Cardiac septum (tissue), 1 donor: ENCODE measurements around the gene TMEM131L. TPM values are rescaled to one million over a fixed set of nuclear protein-coding genes. Genes with fewer than 3 reads are reported as not detected.
"Not testable (repeated sequence)": the region's sequence is repeated elsewhere in the genome, so short reads cannot be mapped to it uniquely, and the experiment has no call there.

Experiments used
- DNase-seq: peaks from one replicate; pipeline ENCODE4 v3.0.0-alpha.2; 2020; ENCODE audit warnings: low spot score
- intact Hi-C: fragments of 100-400 bp; cut with DNase I; formaldehyde crosslinking; loops from one replicate; pipeline ENCODE4 v1.14.0; 2022
- long read RNA-seq: library from polyadenylated mRNA; unstranded; transcript quantifications from one replicate; pipeline ENCODE4 v2.0.0, GENCODE V29; 2021
- total RNA-seq: library from RNA; stranded (reverse); fragmentation: NEBNext Ultra II Directional; extraction: Animal tissue kit (Norgen Biotek cat#: 25700); gene quantifications from one replicate; pipeline ENCODE4 v1.2.1, GENCODE V29; 2021
- donor health status: DM: no; HTN: no; CAD: no.

TMEM131L gene, protein sequence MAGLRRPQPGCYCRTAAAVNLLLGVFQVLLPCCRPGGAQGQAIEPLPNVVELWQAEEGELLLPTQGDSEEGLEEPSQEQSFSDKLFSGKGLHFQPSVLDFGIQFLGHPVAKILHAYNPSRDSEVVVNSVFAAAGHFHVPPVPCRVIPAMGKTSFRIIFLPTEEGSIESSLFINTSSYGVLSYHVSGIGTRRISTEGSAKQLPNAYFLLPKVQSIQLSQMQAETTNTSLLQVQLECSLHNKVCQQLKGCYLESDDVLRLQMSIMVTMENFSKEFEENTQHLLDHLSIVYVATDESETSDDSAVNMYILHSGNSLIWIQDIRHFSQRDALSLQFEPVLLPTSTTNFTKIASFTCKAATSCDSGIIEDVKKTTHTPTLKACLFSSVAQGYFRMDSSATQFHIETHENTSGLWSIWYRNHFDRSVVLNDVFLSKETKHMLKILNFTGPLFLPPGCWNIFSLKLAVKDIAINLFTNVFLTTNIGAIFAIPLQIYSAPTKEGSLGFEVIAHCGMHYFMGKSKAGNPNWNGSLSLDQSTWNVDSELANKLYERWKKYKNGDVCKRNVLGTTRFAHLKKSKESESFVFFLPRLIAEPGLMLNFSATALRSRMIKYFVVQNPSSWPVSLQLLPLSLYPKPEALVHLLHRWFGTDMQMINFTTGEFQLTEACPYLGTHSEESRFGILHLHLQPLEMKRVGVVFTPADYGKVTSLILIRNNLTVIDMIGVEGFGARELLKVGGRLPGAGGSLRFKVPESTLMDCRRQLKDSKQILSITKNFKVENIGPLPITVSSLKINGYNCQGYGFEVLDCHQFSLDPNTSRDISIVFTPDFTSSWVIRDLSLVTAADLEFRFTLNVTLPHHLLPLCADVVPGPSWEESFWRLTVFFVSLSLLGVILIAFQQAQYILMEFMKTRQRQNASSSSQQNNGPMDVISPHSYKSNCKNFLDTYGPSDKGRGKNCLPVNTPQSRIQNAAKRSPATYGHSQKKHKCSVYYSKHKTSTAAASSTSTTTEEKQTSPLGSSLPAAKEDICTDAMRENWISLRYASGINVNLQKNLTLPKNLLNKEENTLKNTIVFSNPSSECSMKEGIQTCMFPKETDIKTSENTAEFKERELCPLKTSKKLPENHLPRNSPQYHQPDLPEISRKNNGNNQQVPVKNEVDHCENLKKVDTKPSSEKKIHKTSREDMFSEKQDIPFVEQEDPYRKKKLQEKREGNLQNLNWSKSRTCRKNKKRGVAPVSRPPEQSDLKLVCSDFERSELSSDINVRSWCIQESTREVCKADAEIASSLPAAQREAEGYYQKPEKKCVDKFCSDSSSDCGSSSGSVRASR (N-terminal part only)
- 21.2 TPM for total RNA-seq
- long read RNA-seq, full-length matches to known transcripts = 6 of 31 reads
- long read RNA-seq, partial matches to known transcripts = 10 of 31 reads
- long read RNA-seq, other reads (novel, unspliced or antisense) = 15 of 31 reads

DNA sequence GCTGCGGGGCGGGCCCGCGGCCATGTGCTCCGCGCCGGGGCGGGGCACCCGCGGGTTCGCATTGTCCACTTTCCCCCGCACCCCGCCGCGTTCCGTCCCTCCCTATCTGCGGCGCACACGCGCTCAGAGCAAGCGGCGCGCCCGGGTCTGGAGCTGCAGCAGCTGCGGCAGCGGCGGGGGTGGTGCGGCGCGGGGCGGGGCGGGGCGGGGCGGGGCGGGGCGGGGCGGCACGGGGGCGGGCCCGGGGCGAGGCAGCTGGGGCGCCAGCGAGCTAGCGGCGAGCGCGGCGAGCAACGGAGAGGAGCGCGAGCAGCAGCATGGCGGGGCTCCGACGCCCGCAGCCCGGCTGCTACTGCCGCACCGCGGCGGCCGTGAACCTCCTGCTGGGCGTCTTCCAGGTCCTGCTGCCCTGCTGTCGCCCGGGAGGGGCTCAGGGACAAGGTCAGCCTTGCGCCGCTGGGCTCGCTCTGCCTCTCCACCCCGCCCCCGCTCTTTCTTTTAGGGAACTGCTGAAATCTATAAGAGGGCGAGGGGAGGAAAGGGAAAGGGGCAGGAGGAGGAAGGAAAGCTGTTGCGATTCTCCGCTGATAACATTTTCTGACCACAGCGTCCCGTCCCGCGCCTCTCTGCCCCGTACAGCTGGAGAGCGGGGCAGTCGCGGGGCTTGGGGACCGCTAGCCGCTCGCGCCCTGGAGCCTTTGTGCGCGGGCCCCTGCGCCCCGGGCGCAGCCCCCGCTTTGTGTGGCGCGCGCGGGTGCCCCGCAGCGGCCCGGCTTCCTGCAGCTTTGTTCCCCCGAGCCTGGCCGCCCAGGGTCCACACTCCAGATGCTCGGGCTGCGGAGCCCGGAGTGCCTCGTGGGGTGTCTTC is at the start of gene TMEM131L:
TSS of gene TMEM131L (plus strand) at position 280 of the 868 bp plus-strand sequence. CDS start at position 318, 38 bp downstream.
- peak; percentile 91 for DNase-seq
- intact Hi-C loops = loop anchor here (1.0 to 10.0 kb wide), 7 partner anchors 20 to 242 kb away; partner anchors contain the start of gene MND1

DNA sequence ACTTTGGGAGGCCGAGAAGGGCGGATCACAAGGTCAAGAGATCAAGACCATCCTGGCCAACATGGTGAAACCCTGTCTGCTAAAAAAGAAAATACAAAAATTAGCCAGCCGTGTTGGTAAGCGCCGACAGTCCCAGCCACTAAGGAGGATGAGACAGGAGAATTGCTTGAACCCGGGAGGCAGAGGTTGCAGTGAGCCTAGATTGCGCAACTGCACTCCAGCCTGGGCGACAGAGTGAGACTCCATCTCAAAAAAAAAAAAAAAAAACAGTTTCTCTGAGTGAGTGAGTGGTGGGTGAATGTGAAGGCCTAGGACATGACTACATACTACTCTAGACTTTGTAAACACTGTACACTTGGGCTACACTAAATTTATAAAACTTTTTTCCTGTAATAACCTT is 49.7 kb upstream of the TMEM131L start:
- DNase-seq, intact Hi-C loops: not testable (repeated sequence)

DNA sequence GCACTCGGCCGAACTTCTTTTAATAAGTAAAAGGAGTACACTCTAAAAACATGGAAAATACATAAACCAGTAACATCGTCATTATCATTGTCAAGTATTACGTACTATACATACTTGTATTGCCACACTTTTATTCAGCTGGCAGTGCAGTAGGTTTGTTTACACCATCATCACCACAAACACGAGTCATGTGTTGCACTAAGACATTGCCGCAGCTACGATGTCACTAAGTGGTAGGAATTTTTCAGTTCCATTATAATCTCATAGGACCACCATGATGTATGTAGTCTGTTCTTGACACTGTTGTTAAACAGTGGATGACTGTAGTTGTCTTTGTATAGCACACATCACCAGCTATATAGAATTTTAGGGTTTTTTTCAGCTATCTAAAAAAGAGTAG is 48.0 kb upstream of the TMEM131L start:
- no peak for DNase-seq
- intact Hi-C loops = no loop called here

DNA sequence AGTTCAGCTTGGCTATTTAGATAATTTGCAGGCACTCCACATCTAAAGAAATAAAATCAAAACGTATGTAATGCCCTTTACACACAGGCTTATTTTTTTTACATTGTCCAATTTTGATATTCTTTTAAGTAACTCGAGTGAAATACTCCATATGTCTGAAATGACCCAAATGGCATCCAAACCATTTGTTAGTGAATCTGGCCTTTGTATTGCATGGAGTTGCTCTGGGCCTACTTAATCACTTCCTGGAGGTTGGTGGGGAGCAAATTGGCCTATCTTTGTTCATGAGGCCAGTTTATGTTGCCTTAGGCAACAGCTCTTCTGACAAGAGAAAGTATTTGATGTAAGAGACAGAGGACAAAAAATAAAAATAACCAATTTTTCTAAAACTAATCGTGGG is 47.6 kb upstream of the TMEM131L start:
- no peak for DNase-seq
- intact Hi-C loops = no loop called here

DNA sequence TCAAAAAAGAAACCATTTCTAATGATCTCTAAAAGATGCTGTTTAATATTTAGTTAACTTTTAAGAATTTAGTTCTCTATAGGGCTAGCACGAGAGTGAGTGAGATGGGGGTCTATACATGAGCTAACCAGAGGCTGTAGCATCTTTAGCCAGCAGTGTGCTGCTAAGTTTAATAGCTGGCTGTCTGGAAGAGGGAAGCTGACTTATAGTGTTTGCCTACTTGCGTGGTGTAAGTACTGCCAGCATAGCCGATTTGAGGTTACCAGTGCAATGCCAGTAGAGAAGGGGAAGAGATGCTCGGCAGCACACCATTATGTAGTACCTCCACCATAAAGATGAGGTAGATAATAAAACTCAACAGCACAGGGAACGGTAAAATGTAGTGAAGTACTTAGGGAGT is 47.1 kb upstream of the TMEM131L start:
- intact Hi-C loops = no loop called here

DNA sequence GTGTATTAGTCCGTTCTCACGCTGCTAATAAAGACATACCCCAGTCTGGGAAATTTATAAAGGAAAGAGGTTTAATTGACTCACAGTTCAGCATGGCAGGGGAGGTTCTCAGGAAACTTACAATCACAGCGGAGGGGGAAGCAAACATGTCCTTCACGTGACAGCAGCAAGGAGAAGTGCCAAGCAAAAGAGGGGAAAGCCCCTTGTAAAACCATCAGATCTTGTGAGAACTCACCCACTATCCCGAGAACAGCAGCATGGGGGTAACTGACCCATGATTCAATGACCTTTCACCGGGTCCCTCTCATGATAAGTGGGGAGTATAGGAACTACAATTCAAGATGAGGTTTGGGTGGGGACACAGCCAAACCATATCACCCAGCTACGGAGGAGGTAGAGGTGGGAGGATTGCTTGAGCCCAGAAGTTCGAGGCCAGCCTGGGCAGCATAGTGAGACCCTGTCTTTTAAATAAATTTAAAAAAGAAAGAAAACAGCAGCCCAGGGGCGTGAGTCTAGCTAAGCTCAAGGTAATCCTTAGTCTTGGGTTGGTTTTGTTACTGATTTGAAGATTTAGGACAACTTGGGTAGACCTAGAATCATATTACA is 46.4 kb upstream of the TMEM131L start:
- no peak for DNase-seq
- intact Hi-C loops = no loop called here

More for the DNA sequence above, 47.1 kb upstream of the TMEM131L start:
- no peak for DNase-seq

DNA sequence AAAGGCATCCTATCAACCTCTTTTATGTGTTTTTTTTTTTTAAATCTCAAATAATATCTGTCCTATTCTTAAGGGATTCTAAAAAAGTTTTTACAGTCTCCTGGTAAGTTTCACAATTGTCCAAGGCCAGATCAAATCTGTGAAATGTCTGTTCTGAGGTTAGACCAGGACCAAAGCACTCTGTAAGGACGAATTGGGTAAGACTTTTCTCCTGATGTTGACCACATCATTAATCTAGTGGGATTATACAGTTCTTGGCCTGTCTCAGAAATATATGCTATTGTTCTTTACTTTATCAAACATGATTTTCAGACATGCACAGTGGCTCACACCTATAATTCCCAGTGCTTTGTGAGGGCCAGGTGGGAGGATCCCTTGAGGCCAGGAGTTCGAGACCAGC is 45.8 kb upstream of the TMEM131L start:
- DNase-seq = no peak
- intact Hi-C loops = no loop called here

DNA sequence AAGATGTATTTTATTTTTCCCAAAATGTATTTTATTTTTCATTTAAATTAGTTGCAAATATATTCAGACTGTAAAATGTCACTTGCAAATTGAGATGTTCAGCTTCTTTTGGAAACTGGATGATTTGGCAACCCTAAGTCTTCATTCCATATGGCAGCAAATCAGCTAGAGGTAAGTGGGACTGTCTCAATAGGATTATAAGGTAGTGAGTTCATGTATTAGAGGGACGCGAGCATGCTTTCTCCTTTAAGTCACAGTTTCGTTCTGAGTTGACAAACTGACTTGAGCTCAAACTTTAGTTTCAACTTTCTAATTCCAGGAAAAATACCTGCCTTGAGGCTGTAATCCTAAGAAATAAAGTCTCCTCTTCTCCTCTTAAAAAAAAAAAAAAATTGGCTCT is 44.2 kb upstream of the TMEM131L start:
- intact Hi-C loops = no loop called here
- DNase-seq = no peak

DNA sequence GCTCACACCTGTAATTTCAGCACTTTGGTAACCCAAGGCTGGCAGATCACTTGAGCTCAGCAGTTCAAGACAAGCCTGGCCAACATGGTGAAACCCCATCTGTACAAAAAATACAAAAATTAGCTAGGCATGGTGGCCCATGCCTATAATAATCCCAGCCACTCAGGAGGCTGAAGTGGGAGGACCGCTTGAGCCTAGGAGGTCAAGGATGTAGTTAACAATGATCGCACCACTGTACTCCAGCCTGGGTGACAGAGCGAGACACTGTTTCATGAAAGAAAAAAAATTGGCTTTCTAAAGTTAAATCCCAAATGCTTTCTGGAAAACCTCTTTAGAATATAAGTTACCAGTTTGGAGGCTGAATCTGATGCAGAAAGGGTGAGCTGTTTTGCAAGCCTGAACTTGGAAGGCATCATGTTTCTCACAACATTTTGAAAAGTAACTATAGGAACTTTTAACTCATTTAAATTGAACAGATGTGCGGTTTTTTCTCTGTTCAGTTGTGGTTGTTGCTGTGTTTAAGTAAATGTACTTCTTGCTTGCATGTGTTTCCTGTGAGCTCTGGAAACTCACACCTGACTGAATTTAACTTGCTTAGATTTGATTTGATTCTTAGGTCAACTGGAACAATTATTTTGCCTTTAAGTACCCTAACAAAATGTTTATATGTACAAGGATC is 39.8 kb upstream of the TMEM131L start:
- DNase-seq = no peak
- intact Hi-C loops = no loop called here

DNA sequence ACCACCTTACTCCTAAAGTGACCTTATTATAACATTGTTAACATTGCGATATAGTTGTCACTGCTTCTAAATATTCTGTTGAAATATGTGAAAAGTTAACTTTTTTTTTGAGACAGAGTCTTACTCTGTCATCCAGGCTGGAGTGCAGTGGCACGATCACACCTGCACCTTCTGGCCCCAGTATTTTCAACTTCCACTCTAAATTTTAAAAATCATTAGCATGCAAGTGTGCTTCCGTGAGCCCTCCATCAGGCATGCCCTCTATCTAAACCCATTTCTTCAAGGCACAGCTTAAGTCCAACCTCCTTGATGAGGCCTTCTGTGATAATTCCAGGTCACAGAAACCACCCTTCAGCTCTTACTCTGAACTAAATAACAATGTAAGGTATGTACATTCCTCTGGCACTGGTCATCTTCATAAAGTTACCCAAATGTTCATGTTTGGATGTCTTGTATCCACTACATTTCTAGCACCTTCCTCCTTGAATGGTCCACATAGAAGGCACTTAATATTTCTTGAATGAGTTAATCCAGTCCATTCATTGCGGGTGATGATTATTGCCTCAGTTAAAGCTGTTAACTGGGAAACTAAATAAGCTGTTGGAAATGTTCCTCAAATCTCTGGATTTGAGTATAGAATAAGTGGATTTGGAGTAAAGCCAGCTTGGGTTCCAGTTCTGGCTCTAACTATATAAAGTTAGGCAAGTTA is 38.6 kb upstream of the TMEM131L start:
- DNase-seq = no peak
- intact Hi-C loops = no loop called here

DNA sequence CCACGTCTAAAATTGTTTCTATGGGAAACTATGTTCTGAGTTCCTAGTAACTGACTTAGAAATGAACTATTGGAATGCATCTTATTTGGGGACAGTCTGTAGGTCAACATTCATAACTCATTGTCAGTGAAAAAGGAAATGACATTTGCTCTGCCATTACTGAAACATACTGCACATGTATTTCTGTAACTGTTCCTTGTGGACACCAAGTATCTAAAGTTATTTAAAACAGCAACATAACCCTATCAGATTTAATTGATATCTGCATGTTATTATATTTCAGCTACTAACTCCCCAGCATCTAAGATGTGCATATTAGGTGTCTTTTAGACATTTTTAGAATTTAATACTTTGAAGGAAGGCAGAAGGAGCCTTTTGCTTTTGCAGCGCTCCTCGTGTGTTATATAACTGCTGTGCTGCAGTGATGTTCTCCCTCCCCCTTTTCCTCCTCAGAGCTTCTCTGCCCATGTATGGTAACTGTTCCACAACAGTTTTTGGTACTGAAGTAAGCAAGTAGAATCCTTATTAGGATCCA is 37.2 kb upstream of the TMEM131L start:
- intact Hi-C loops = no loop called here
- DNase-seq = no peak

DNA sequence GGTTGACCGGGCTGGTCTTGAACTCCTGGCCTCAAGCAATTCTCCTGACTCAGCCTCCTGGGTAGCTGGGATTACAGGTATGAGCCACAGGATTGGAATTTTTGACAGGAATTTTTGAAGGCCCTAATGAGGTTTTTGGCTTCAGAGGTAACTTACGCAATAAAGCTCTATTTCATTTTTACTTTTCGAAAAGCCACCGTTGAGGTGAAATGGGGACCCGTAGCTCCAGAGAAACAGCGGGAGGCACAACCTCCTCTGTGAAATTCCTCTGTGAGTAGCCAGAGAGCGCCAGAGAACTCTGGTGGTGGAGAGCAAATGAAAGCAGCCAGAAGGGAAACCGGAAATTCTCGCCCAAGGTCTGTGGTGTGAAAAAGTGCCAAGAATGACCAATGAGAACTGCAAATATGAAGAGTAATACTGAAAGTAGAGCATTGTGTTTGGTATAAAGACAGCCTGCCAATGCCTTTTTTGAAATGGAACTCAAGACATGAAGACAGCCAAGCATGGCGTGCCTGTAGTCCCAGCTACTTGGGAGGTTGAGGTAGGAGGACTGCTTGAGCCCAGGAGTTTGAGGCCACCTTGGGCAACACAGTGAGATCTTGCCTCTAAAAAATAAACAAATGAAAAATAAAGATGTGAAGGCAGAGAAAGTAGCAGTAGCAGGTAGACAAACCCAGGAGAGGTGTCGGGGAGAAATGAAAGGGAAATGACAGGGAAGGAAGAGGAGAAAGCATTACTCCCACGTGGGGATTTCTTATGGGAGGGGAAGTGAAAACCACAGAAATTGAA is 33.0 kb upstream of the TMEM131L start:
- intact Hi-C loops = loop anchor here (2.0 to 10.0 kb wide), 4 partner anchors 34 to 322 kb away; partner anchors contain the start of gene TMEM131L
- DNase-seq = peak; percentile 81

DNA sequence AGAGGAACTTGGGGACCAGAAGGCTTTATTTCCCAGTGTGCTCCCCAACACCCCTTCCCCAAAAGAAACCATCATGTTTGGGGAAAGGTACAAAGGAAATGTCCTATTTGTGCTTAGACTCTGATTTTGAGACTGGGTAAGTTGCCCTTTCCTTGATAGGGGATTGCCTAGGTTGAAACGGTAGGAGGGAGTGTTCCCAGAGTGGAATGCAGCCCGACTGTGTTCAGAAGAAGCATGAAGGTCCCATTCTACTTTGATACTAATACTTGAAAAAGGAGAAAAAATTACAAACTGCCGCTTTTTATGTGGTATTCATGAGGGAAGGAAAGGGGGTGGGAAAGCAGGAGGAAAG is 32.4 kb upstream of the TMEM131L start:
- intact Hi-C loops = loop anchor here (2.0 to 10.0 kb wide), 4 partner anchors 34 to 321 kb away; partner anchors contain the start of gene TMEM131L

DNA sequence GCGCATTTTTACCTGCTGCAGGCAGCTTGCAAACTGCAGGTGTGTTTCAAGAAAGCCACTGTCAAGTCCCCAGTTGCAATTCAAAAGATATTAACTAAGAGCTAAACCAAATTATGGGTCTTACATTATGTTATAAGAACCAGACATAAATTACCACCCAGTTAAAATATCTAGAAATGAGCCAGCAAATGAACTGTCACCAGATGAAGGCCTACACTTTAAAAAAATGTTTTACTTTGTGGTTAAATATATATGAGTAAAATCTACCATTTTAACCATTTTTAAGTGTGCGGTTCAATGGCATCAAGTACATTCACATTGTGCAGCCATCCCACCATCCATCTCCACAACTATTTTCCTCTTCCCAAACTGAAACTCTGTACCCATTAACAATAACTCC is 32.0 kb upstream of the TMEM131L start:
- intact Hi-C loops = loop anchor here (5.0 to 10.0 kb wide), 3 partner anchors 33 to 321 kb away; partner anchors contain the start of gene TMEM131L
- DNase-seq = no peak

More for the DNA sequence above, 32.4 kb upstream of the TMEM131L start:
- no peak for DNase-seq

DNA sequence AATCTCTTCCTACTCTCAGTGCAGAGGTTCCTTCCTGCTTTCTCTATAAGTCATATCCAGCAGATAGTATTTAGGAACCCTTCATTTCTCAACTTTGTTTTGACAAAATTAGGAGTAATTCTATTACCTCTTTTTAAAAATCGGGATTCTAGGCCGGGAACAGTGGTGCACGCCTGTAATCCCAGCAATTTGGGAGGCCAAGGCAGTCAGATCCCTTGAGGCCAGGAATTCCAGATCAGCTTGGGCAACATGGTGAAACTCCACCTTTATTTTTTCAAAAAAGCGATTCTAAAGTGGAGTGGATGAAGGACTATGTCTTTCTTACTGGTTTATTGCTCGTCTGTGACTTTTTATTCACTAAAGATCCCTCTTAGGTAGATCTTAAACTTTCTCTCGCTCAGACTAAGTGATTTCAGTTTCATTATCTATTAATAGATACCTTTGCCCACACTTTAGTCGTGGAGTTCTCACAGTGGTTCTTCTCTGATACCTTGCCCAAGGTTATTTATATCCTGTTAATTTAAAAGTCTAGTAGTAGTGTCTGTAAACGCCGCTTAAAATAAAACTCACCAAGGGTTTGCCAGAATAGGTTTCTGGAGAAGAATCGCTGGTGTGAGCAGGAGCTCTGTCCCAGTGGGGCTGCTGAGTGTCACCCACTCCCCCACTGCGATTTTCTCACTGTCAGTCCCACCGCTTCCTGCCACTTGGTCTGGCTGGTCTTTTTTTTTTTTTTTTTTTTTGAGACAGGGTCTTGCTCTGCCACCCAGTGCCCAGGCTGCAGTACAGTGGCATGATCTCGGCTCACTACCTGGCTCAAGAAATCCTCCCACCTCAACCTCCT is 27.0 kb upstream of the TMEM131L start:
- intact Hi-C loops = loop anchor here (10.0 kb wide), 1 partner anchor 316 kb away; no protein-coding TSS in a partner anchor
- no peak for DNase-seq
